Muscle layer of colon (tissue), 2 donors: Measurements from ENCODE around the gene AIDA.

ENCODE experiments used
- H3K27ac ChIP-seq: one replicate; pipeline ENCODE4 v1.7.0; 2013; ENCODE audit warnings: low read depth, mild to moderate bottlenecking, low read length, moderate library complexity
- H3K27me3 ChIP-seq, 2 donors: one replicate each; pipeline ENCODE4 v1.7.0; 2013; ENCODE audit warnings: low read length in 2 of 2, mild to moderate bottlenecking in 2 of 2; ENCODE audit not compliant: insufficient read depth in 2 of 2, control insufficient read depth in 1 of 2
- H3K36me3 ChIP-seq: one replicate; pipeline ENCODE4 v1.7.0; 2013; ENCODE audit warnings: mild to moderate bottlenecking, low read length; ENCODE audit not compliant: insufficient read depth
- H3K4me1 ChIP-seq: one replicate; pipeline ENCODE4 v1.7.0; 2013; ENCODE audit warnings: mild to moderate bottlenecking, low read length; ENCODE audit not compliant: insufficient read depth
- H3K4me3 ChIP-seq, 2 donors: one replicate each; pipeline ENCODE4 v1.7.0; 2013; ENCODE audit warnings: low read length in 2 of 2, low read depth in 1 of 2, mild to moderate bottlenecking in 1 of 2, moderate library complexity in 1 of 2
- H3K9ac ChIP-seq: one replicate; pipeline ENCODE4 v1.7.0; 2013; ENCODE audit warnings: low read length
- H3K9me3 ChIP-seq: one replicate; pipeline ENCODE4 v1.7.0; 2013; ENCODE audit warnings: mild to moderate bottlenecking, low read length
- donor health status: abdominal sarcoma.
- donor health status: Adenocarcinoma of cecum.

AIDA gene

DNA sequence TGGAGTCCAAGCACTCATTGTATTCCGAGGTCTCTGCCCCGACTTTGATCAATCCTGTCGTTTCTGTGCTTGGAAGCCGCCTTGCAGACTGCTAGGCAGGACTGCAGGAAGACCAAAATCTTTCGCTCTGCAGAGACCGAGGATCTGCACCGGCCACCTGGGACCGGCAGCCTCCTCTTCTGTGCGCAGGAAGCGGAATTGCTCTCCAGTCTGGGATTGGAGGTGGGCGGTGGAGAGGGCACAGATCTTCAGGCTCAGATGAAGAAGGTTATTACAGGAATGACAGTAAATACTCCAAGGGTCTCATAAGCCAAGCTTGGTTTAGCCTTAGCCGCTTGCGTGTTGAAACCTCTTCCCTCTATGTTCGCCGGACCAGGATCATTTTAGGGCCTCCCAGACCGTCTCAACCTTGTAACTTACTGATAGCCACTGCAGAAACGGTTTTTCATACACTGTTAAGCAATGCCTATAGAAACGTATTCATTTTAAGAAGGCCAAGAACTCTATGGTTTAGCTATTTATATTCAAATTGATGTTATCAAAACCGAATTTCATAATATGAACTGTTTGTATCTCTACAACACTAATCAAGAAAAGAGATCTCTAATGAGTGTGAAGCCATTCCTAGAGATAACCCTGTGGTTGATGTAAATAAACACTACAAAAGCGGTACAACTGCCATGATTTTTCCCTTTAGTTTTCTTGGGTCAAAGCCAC lies 93.3 kb downstream of the AIDA start:
- H3K27me3 ChIP-seq: no peaks in the 10 kb centered on the region
- H3K9ac ChIP-seq: peak overlapping the region; percentile 54
- H3K27ac ChIP-seq: peak overlapping the region; percentile 82
- H3K4me1 ChIP-seq: peaks cover 19% of the 10 kb centered on the region
- peaks cover 24% of the 10 kb centered on the region for H3K36me3 ChIP-seq
- H3K9me3 ChIP-seq: no peaks in the 10 kb centered on the region
- peak overlapping the region; percentile 73 to 84 for H3K4me3 ChIP-seq
